K562 (cell line): Measurements from ENCODE around the gene SEC14L5. TPM values are rescaled to one million over a fixed set of nuclear protein-coding genes. Genes with fewer than 3 reads are reported as not detected.

ENCODE experiments used
- ARHGAP35 ChIP-seq: fragments of 450-650 bp; IDR thresholded peaks from 2 replicates; pipeline ENCODE4 v1.6.1; 2018; ENCODE audit not compliant: partially characterized antibody
- CCNT2 ChIP-seq: IDR thresholded peaks from 2 replicates; pipeline ENCODE4 v1.6.1; 2011; ENCODE audit warnings: borderline replicate concordance, low read depth, mild to moderate bottlenecking, moderate library complexity, mixed read lengths, low read length; ENCODE audit not compliant: insufficient read length; ENCODE audit errors: extremely low read depth
- CHD4 ChIP-seq: fragments of 200-600 bp; sonication (generic); IDR thresholded peaks from 3 replicates; pipeline ENCODE4 v1.6.1; 2012; ENCODE audit warnings: low read depth, mild to moderate bottlenecking, mixed read lengths, low read length, inconsistent platforms; ENCODE audit not compliant: insufficient read depth, insufficient replicate concordance, poor library complexity, severe bottlenecking
- HMG20B ChIP-seq: fragments of 250-450 bp; sonication (Bioruptor Pico); IDR thresholded peaks from 2 replicates; pipeline ENCODE4 v1.5.0; 2021; ENCODE audit warnings: mild to moderate bottlenecking
- MIER1 ChIP-seq: fragments of 450-650 bp; IDR thresholded peaks from 2 replicates; pipeline ENCODE4 v1.6.1; 2016; ENCODE audit warnings: antibody characterized with exemption, mild to moderate bottlenecking, low read depth
- NFATC3 ChIP-seq: fragments of 450-650 bp; IDR thresholded peaks from 2 replicates; pipeline ENCODE4 v1.6.1; 2017; ENCODE audit warnings: mild to moderate bottlenecking
- PURB ChIP-seq: sonication (generic); formaldehyde crosslinking; IDR thresholded peaks from 2 replicates; pipeline ENCODE4 v1.9.0; 2021; ENCODE audit warnings: low read depth, mild to moderate bottlenecking, missing genetic modification reagents
- RAD21 ChIP-seq, 2 experiments: fragments of 250-450 bp in 1 of 2; fragments of 450-650 bp in 1 of 2; sonication (Bioruptor Pico) in 1 of 2; formaldehyde crosslinking in 1 of 2; IDR thresholded peaks in 1 of 2; conservative IDR thresholded peaks in 1 of 2; 2 replicates each; pipeline versions ENCODE4 v1.4.0 to v1.8.0; 2020 to 2022; ENCODE audit warnings: mild to moderate bottlenecking in 2 of 2, moderate library complexity in 1 of 2
- RBM17 ChIP-seq: fragments of 200-400 bp; formaldehyde crosslinking; IDR thresholded peaks from 2 replicates; pipeline ENCODE4 v1.6.1; 2017; ENCODE audit warnings: low read depth, mild to moderate bottlenecking, low read length, borderline replicate concordance
- RHOXF2B ChIP-seq: fragments of 250-450 bp; sonication (Bioruptor Pico); conservative IDR thresholded peaks from 2 replicates; pipeline ENCODE4 v1.5.1; 2021
- SETDB1 ChIP-seq: IDR thresholded peaks from one replicate; pipeline ENCODE4 v1.6.1; 2012; ENCODE audit warnings: low read length, control low read depth, inconsistent platforms
- SMARCA5 ChIP-seq: fragments of 450-650 bp; IDR thresholded peaks from 2 replicates; pipeline ENCODE4 v1.6.1; 2016
- SMARCE1 ChIP-seq: fragments of 450-650 bp; IDR thresholded peaks from 2 replicates; pipeline ENCODE4 v1.7.1; 2016; ENCODE audit warnings: mild to moderate bottlenecking
- SP2 ChIP-seq: IDR thresholded peaks from 2 replicates; pipeline ENCODE4 v1.6.1; 2011; ENCODE audit warnings: mild to moderate bottlenecking, low read depth, low read length, moderate library complexity; ENCODE audit not compliant: poor library complexity, severe bottlenecking; ENCODE audit errors: extremely low read depth
- ZNF280A ChIP-seq: fragments of 450-650 bp; IDR thresholded peaks from 2 replicates; pipeline ENCODE4 v1.6.1; 2018; ENCODE audit warnings: mild to moderate bottlenecking, low read depth; ENCODE audit not compliant: partially characterized antibody
- ZNF431 ChIP-seq: sonication (generic); formaldehyde crosslinking; IDR thresholded peaks from 2 replicates; pipeline ENCODE4 v1.8.0; 2022; ENCODE audit warnings: mild to moderate bottlenecking, missing genetic modification reagents
- ZNF668 ChIP-seq: fragments of 250-450 bp; sonication (Bioruptor Pico); IDR thresholded peaks from 2 replicates; pipeline ENCODE4 v1.8.0; 2022; ENCODE audit warnings: mild to moderate bottlenecking, inconsistent platforms
- polyA plus RNA-seq, 8 experiments: library from polyadenylated mRNA; depleted of rRNA in 4 of 8; stranded (reverse) in 5 of 8; unstranded in 3 of 8; fragments of >200 nt; fragmentation: Nextera tagmentation in 2 of 8; fragmentation: Illumina TruSeq in 1 of 8; extraction: Ambion mirVana in 2 of 8; extraction: Trizol in 1 of 8; gene quantifications; 2 replicates each; pipeline versions ENCODE4 v1.2.1 to v1.2.3, GENCODE V29; 2011 to 2014; ENCODE audit warnings: inconsistent platforms in 1 of 8, missing spikeins in 1 of 8
- total RNA-seq, 7 experiments: library from RNA; depleted of rRNA in 6 of 7; stranded (reverse); fragments of >200 nt in 6 of 7; fragmentation: Illumina TruSeq in 2 of 7; extraction: Trizol in 2 of 7; gene quantifications; 2 replicates each; pipeline versions ENCODE4 v1.2.1 to v1.2.3, GENCODE V29; 2011 to 2021; ENCODE audit warnings: low replicate concordance in 1 of 7
- TF ChIP-seq, protein P1 (sequence below): fragments of 450-650 bp; IDR thresholded peaks from 2 replicates; pipeline ENCODE4 v1.6.1; 2016
- TF ChIP-seq, protein P2 (sequence below): sonication (generic); formaldehyde crosslinking; IDR thresholded peaks from 2 replicates; pipeline ENCODE4 v1.8.0; 2022; ENCODE audit warnings: missing genetic modification reagents, mild to moderate bottlenecking, moderate library complexity, borderline replicate concordance

The SEC14L5 gene
- total and polyA plus RNA-seq, 9 of the 15 experiments (the other 6 are each of a cell fraction or from before 2014, with no cell fraction given): 0.11 TPM; not detected in 8

DNA sequence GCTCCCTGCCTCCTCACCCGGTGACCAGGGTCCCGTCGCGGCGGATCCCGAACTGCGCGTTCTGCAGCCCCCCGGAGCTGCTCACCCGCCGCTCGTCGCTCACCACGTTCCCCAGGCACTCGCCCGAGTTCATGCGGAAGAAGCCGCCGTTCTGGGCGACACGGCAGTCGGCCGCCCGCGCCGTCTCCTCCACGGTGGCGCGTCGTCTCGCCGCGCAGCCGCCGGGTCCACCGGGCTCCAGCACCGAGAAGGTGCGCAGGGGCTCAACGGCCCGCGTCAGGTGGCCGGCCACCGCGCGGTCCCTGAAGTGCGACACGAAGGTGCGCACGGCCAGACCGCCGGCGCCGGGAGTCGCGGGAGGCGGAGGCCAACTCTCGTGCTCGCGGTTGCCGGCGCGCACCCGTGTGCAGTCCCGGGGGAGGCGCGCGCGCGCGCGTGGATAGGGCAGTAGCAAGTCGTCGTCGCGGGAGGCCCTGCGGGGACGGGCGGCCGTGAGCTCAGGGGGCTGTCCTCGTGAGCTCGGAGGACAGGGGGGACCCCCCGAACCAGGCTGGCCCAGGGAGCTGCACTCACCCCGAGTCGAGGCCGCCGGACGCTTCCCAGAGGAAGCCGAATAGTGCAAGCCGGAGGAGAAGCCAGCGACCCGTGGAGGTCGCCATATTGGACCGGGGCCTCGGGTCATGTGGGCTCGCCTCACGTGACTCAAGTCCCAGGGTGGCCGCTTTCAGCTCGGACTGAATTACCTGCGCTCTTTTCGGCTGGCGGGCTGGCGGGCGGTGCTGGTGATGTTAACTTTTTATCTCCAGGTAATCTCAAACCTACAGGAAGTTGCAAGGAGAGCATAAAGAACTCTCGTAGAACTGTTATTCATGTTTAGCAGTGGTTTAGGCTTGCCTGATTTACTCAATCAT is 75.4 kb downstream of the SEC14L5 start, which contains the start of gene NAGPA (continued):
- no peak for TF ChIP-seq SMARCE1
- TF ChIP-seq CHD4: no peak
- TF ChIP-seq ZNF431 (CRISPR knock-in tag): no peak; the same call in 1 of the 2 replicates
- TF ChIP-seq, protein P1, sequence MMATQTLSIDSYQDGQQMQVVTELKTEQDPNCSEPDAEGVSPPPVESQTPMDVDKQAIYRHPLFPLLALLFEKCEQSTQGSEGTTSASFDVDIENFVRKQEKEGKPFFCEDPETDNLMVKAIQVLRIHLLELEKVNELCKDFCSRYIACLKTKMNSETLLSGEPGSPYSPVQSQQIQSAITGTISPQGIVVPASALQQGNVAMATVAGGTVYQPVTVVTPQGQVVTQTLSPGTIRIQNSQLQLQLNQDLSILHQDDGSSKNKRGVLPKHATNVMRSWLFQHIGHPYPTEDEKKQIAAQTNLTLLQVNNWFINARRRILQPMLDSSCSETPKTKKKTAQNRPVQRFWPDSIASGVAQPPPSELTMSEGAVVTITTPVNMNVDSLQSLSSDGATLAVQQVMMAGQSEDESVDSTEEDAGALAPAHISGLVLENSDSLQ: no peak
- no peak for TF ChIP-seq SETDB1
- no peak for TF ChIP-seq SMARCA5
- no peak for TF ChIP-seq ZNF280A
- TF ChIP-seq RAD21 (CRISPR knock-in tag; conservative IDR thresholded peaks at IDR 0.05 in 1 of 2, IDR thresholded peaks at IDR 0.05 in 1 of 2): no peak
- TF ChIP-seq PURB (CRISPR knock-in tag): no peak
- no peak for TF ChIP-seq ARHGAP35
- no peak for TF ChIP-seq RHOXF2B (CRISPR knock-in tag)
- TF ChIP-seq NFATC3: no peak
- TF ChIP-seq, protein P2, sequence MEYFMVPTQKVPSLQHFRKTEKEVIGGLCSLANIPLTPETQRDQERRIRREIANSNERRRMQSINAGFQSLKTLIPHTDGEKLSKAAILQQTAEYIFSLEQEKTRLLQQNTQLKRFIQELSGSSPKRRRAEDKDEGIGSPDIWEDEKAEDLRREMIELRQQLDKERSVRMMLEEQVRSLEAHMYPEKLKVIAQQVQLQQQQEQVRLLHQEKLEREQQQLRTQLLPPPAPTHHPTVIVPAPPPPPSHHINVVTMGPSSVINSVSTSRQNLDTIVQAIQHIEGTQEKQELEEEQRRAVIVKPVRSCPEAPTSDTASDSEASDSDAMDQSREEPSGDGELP: no peak; the same call in 1 of the 2 replicates
- TF ChIP-seq RBM17: no peak
- peak; percentile 31 for TF ChIP-seq SP2
- TF ChIP-seq CCNT2: no peak
- TF ChIP-seq ZNF668 (CRISPR knock-in tag): no peak
- no peak for TF ChIP-seq MIER1
- TF ChIP-seq HMG20B (CRISPR knock-in tag): no peak
